HCT116 (cell line): ENCODE measurements around the gene ZCCHC24. TPM values are rescaled to one million over a fixed set of nuclear protein-coding genes. Genes with fewer than 3 reads are reported as not detected.
"Not testable (repeated sequence)": the region's sequence is repeated elsewhere in the genome, so short reads cannot be mapped to it uniquely, and the experiment has no call there.

ENCODE experiments used
- ATAC-seq: fragments of 200-7000 bp; cut with Tn5 transposase; 2 replicates; pipeline ENCODE4 v1.9.1; 2020; ENCODE audit warnings: mild to moderate bottlenecking, moderate library complexity
- BruUV-seq: library from RNA; stranded (reverse); fragments of 400-500 nt; replicated peaks from 2 replicates; lab custom pipeline; 2021; lab: Mats Ljungman, UMichigan
- CTCF ChIA-PET: fragments of 300-600 bp; sonication (Branson Sonifier 250); formaldehyde crosslinking; loops from one replicate; lab custom pipeline; 2021; ENCODE audit warnings: antibody characterized with exemption; lab: Charles Lee
- POLR2A ChIA-PET: fragments of 300-600, 350-600 bp; sonication (Branson Sonifier 250); formaldehyde crosslinking; loops from one replicate; lab custom pipeline; 2021; ENCODE audit warnings: antibody characterized with exemption; lab: Charles Lee
- RAD21 ChIA-PET, 2 experiments: fragments of 300-600 bp; sonication (Branson Sonifier 250); formaldehyde crosslinking; loops; one replicate each; lab custom pipeline; 2023; ENCODE audit warnings: low total read pairs in 2 of 2; ENCODE audit not compliant: uncharacterized antibody in 2 of 2, unreplicated experiment in 2 of 2, low non-redundant PET in 1 of 2; lab: Charles Lee
- DNase-seq: peaks from one replicate; pipeline ENCODE4 v3.0.0-alpha.2; 2010; ENCODE audit warnings: low read depth, low spot score
- H2AFZ ChIP-seq: fragments of 200-600 bp; shearing (Covaris generic), sonication (generic); 2 replicates; pipeline ENCODE4 v1.6.1; 2017; ENCODE audit warnings: low read depth, mixed run types, mixed read lengths, antibody characterized with exemption, low read length; ENCODE audit not compliant: poor library complexity, severe bottlenecking
- H3K27ac ChIP-seq: 2 replicates; pipeline ENCODE4 v1.5.1; 2012; ENCODE audit warnings: low read depth, low read length
- H3K27me3 ChIP-seq: fragments of 200-600 bp; sonication (generic); 2 replicates; pipeline ENCODE4 v1.6.1; 2016; ENCODE audit warnings: mixed run types, low read length, mixed read lengths; ENCODE audit not compliant: insufficient read depth
- H3K36me3 ChIP-seq, 2 experiments: fragments of 200-500 bp in 1 of 2; fragments of 200-600 bp in 1 of 2; sonication (Bioruptor generic) in 1 of 2; sonication (generic) in 1 of 2; 2 replicates each; pipeline versions ENCODE4 v1.5.1 to v1.6.1; 2014 to 2016; ENCODE audit warnings: low read length in 2 of 2, inconsistent platforms in 1 of 2, mixed read lengths in 1 of 2, mixed run types in 1 of 2; ENCODE audit not compliant: insufficient read depth in 2 of 2, control insufficient read depth in 1 of 2
- H3K4me1 ChIP-seq, 2 experiments: fragments of 200-600 bp in 1 of 2; sonication (generic) in 1 of 2; 2 replicates each; pipeline versions ENCODE4 v1.5.1 to v1.6.1; 2012 to 2017; ENCODE audit warnings: low read length in 2 of 2, inconsistent platforms in 1 of 2, mild to moderate bottlenecking in 1 of 2, mixed read lengths in 1 of 2, mixed run types in 1 of 2, moderate library complexity in 1 of 2; ENCODE audit not compliant: insufficient read depth in 2 of 2, control insufficient read depth in 1 of 2
- H3K4me2 ChIP-seq: fragments of 200-600 bp; sonication (generic); 2 replicates; pipeline ENCODE4 v1.6.1; 2017; ENCODE audit warnings: mixed run types, low read length, mixed read lengths
- H3K4me3 ChIP-seq, 2 experiments: fragments of 200-600 bp in 1 of 2; sonication (generic) in 1 of 2; replicated peaks in 1 of 2; 2 replicates each; pipeline ENCODE4 v1.5.1; 2011 to 2016; ENCODE audit warnings: low read length in 2 of 2, control low read depth in 1 of 2, low read depth in 1 of 2, mild to moderate bottlenecking in 1 of 2, mixed read lengths in 1 of 2, mixed run types in 1 of 2
- H3K79me2 ChIP-seq: fragments of 200-600 bp; sonication (generic); 2 replicates; pipeline ENCODE4 v1.6.1; 2017; ENCODE audit warnings: mild to moderate bottlenecking, mixed run types, low read length, moderate library complexity, mixed read lengths; ENCODE audit not compliant: insufficient read depth
- H3K9ac ChIP-seq: fragments of 200-600 bp; sonication (generic); 2 replicates; pipeline ENCODE4 v1.6.1; 2016; ENCODE audit warnings: low read length, mixed read lengths
- H3K9me2 ChIP-seq: fragments of 200-600 bp; sonication (generic), shearing (Covaris generic); 2 replicates; pipeline ENCODE4 v1.6.1; 2017; ENCODE audit warnings: mixed run types, mild to moderate bottlenecking, moderate library complexity; ENCODE audit not compliant: insufficient read depth
- H3K9me3 ChIP-seq, 2 experiments: fragments of 200-500 bp in 1 of 2; fragments of 200-600 bp in 1 of 2; sonication (Bioruptor generic) in 1 of 2; sonication (generic) in 1 of 2; 2 replicates each; pipeline ENCODE4 v1.6.1; 2014 to 2017; ENCODE audit warnings: low read length in 2 of 2, mixed read lengths in 2 of 2, inconsistent platforms in 1 of 2, low read depth in 1 of 2, mild to moderate bottlenecking in 1 of 2, mixed run types in 1 of 2, moderate library complexity in 1 of 2; ENCODE audit not compliant: control insufficient read depth in 1 of 2, insufficient read depth in 1 of 2
- H4K20me1 ChIP-seq: fragments of 200-600 bp; sonication (generic), shearing (Covaris generic); 2 replicates; pipeline ENCODE4 v1.6.1; 2017; ENCODE audit warnings: mixed run types, mild to moderate bottlenecking, moderate library complexity; ENCODE audit not compliant: insufficient read depth
- ATF3 ChIP-seq: IDR thresholded peaks from 2 replicates; pipeline ENCODE4 v1.6.1; 2012
- CBX3 ChIP-seq: IDR thresholded peaks from 2 replicates; pipeline ENCODE4 v1.6.1; 2012; ENCODE audit warnings: low read depth
- JUND ChIP-seq: IDR thresholded peaks from 2 replicates; pipeline ENCODE4 v1.6.1; 2012
- POLR2A ChIP-seq: IDR thresholded peaks from 2 replicates; pipeline ENCODE4 v1.7.0; 2011; ENCODE audit warnings: borderline replicate concordance; ENCODE audit not compliant: insufficient read depth, insufficient read length; ENCODE audit errors: extremely low read depth
- POLR2AphosphoS5 ChIP-seq: IDR thresholded peaks from 2 replicates; pipeline ENCODE4 v1.6.1; 2011; ENCODE audit warnings: mild to moderate bottlenecking, low read depth, low read length, moderate library complexity
- SP1 ChIP-seq: IDR thresholded peaks from 2 replicates; pipeline ENCODE4 v1.6.1; 2012; ENCODE audit warnings: low read depth
- SRF ChIP-seq: IDR thresholded peaks from 2 replicates; pipeline ENCODE4 v1.6.1; 2012; ENCODE audit warnings: low read depth
- ZBTB33 ChIP-seq: IDR thresholded peaks from 2 replicates; pipeline ENCODE4 v1.6.1; 2011; ENCODE audit warnings: mild to moderate bottlenecking, low read length, moderate library complexity; ENCODE audit not compliant: insufficient replicate concordance; ENCODE audit errors: extremely low read depth
- ZNF274 ChIP-seq: fragments of 200-500 bp; sonication (Bioruptor generic); IDR thresholded peaks from 2 replicates; pipeline ENCODE4 v1.6.1; 2014; ENCODE audit warnings: mild to moderate bottlenecking, low read depth, low read length, inconsistent platforms
- intact Hi-C: fragments of 100-400 bp; cut with micrococcal nuclease; formaldehyde crosslinking; loops from 2 replicates; pipeline ENCODE4 v1.10.0; 2022
- total RNA-seq: library from RNA; stranded (reverse); gene quantifications from one replicate; pipeline ENCODE4 v1.2.1, GENCODE V29; 2021; ENCODE audit not compliant: unreplicated experiment

ZCCHC24 gene
- total RNA-seq, 1 experiment from 2014 or later: 7.0 TPM

GRCh38 chr10:79447249-79447648 lies 1.8 kb upstream of the ZCCHC24 start:
- H3K27me3 ChIP-seq, H3K9me2 ChIP-seq, H2AFZ ChIP-seq, H3K79me2 ChIP-seq, H3K36me3 ChIP-seq, intact Hi-C loops, H3K9me3 ChIP-seq, ATAC-seq, POLR2A ChIA-PET, CTCF ChIA-PET, H4K20me1 ChIP-seq, BruUV-seq, H3K9ac ChIP-seq, H3K27ac ChIP-seq, DNase-seq, H3K4me3 ChIP-seq: not testable (repeated sequence)
- Histone ChIP-seq H3K4me2 (peak overlapping the region; percentile 96; the same call in 1 of the 2 replicates), H3K4me1 (peaks cover 17 to 40% of the 10 kb centered on the region in 2 experiments)
- RAD21 ChIA-PET: interaction anchor here in 1 of 2 experiments (0.7 kb wide), 1 partner anchor 16 kb away, joined by 3 read pairs; no protein-coding TSS in a partner anchor

- no peaks in the 10 kb centered on the region; the same call in 1 of the 2 replicates for H3K79me2 ChIP-seq
- intact Hi-C loops: no loop called here
- H4K20me1 ChIP-seq: no peaks in the 10 kb centered on the region
- BruUV-seq: no TSS peak
- H3K9me3 ChIP-seq: no peaks in the 10 kb centered on the region
- H3K9me2 ChIP-seq: no peaks in the 10 kb centered on the region
- H3K9ac ChIP-seq: peak overlapping the region; percentile 41; the same call in 1 of the 2 replicates
- DNase-seq (no peak), ATAC-seq (no peak)
- no peak overlapping the region for H3K27ac ChIP-seq
- no peak for TF ChIP-seq SP1
- no peak for TF ChIP-seq ZBTB33
- no peak for TF ChIP-seq ZNF274
- TF ChIP-seq CBX3: no peak
- no peak for TF ChIP-seq POLR2AphosphoS5
- TF ChIP-seq JUND: no peak
- no peak for TF ChIP-seq ATF3
- no peak for TF ChIP-seq SRF
- no peak for TF ChIP-seq POLR2A
- CTCF ChIA-PET: interaction anchor here (1.1 to 1.6 kb wide), 2 partner anchors 21 to 72 kb away, joined by 3 to 6 read pairs; no protein-coding TSS in a partner anchor
- RAD21 ChIA-PET: interaction anchor here in 1 of 2 experiments (0.7 kb wide), 2 partner anchors 15 to 41 kb away, joined by 3 read pairs; no protein-coding TSS in a partner anchor
- no peaks in the 10 kb centered on the region for H3K36me3 ChIP-seq
- H3K4me2 ChIP-seq: peak overlapping the region; percentile 96
- H3K4me3 ChIP-seq: peak overlapping the region; percentile 35 to 58
- POLR2A ChIA-PET: interaction anchor here (0.6 kb wide), 1 partner anchor 20 kb away, joined by 3 read pairs; no protein-coding TSS in a partner anchor
- peaks cover 17 to 40% of the 10 kb centered on the region in 2 experiments for H3K4me1 ChIP-seq
- no peaks in the 10 kb centered on the region for H3K27me3 ChIP-seq
- H2AFZ ChIP-seq: peak overlapping the region; percentile 91
Measured at GRCh38 chr10:79446758-79447084, 1.3 kb upstream of the ZCCHC24 start.
